Activated naive CD8-positive, alpha-beta T cell (primary cell): ENCODE measurements around the gene GATD1.
A peak's percentile ranks its signal among the peaks of the same experiment; 100 is the strongest.

Experiments
- H3K27ac Mint-ChIP-seq: one replicate; pipeline ENCODE4 v1.8.0; 2021; ENCODE audit warnings: mixed read lengths
- H3K27me3 Mint-ChIP-seq: one replicate; pipeline ENCODE4 v1.8.0; 2021; ENCODE audit warnings: mixed read lengths
- H3K36me3 Mint-ChIP-seq: one replicate; pipeline ENCODE4 v1.8.0; 2021; ENCODE audit warnings: mixed read lengths
- H3K4me1 Mint-ChIP-seq: one replicate; pipeline ENCODE4 v1.8.0; 2021; ENCODE audit warnings: low read depth, mixed read lengths
- H3K4me3 Mint-ChIP-seq: one replicate; pipeline ENCODE4 v1.8.0; 2021; ENCODE audit warnings: mild to moderate bottlenecking, mixed read lengths
- H3K9me3 Mint-ChIP-seq: one replicate; pipeline ENCODE4 v1.8.0; 2021; ENCODE audit warnings: low read depth, mixed read lengths

Gene GATD1, protein sequence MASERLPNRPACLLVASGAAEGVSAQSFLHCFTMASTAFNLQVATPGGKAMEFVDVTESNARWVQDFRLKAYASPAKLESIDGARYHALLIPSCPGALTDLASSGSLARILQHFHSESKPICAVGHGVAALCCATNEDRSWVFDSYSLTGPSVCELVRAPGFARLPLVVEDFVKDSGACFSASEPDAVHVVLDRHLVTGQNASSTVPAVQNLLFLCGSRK

DNA sequence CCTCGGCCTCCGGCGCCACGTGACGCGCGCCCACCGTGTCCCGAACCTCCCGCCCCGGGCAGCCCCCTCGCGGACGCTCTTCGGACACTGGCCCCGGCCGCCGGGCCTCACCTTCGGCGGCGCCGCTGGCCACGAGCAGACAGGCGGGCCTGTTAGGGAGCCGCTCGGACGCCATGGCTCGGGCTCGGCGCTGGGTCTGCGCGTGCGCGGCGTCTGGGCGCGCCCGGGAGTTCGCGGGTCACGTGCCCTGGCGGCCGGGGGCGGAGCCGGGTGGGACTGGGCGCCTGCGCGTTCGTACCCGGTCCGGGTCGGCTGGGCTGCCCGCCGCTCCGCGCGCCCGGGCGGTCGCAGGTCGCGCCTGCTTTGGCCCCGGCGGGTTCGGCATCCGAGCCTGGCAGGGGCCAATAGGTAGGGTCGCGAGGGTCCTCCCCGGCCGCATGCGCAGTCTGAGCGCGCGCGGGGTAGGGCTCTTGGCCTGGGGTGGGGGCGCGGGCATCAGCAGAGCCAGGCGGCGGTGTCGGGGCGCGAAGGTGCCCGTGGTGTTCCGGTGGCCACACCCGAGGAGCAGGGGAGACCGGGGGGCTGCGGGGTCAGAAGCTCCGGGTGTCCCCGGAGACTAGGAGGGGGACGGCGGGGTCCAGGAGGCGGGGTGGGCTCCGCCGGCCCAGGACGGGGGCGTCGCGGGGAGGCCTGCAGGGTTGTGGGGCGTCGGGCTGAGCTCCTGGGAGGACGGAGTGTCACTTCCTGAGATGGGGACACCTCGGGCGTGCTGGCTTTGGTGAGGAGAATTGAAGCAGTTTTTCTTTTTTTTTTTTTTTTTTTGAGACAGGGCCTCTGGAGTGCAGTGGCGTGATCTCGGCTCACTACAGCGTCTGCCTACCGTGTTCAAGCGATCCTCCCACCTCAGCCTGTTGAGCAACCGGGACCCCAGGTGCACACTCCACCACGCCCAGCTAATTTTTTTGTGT is at the start of gene GATD1:
GATD1 (minus strand) TSS at position 200 of the 968 bp plus-strand sequence; CDS start at position 175, 25 bp downstream.
- Mint-ChIP-seq H3K27ac (peak within 1 kb of the TSS; percentile 82), H3K4me3 (peak within 1 kb of the TSS; percentile 92), H3K4me1 (peaks cover 26% of the 10 kb centered on the region), H3K9me3 (no peaks in the 10 kb centered on the region), H3K36me3 (no peaks in the 10 kb centered on the region), H3K27me3 (no peaks in the 10 kb centered on the region)

- no peaks in the 10 kb centered on the region for H3K36me3 Mint-ChIP-seq
- peaks cover 2% of the 10 kb centered on the region for H3K27me3 Mint-ChIP-seq
- H3K4me3 Mint-ChIP-seq: peak overlapping the region; percentile 72
- peaks cover 20% of the 10 kb centered on the region for H3K4me1 Mint-ChIP-seq
- no peaks in the 10 kb centered on the region for H3K9me3 Mint-ChIP-seq
- no peak overlapping the region for H3K27ac Mint-ChIP-seq
These were observed 49.5 kb upstream of the GATD1 start for GRCh38 chr11:826836-827145.

- no peaks in the 10 kb centered on the region for H3K9me3 Mint-ChIP-seq
- no peak overlapping the region for H3K27ac Mint-ChIP-seq
- H3K4me1 Mint-ChIP-seq: peaks cover 20% of the 10 kb centered on the region
- peaks cover 2% of the 10 kb centered on the region for H3K27me3 Mint-ChIP-seq
- no peaks in the 10 kb centered on the region for H3K36me3 Mint-ChIP-seq
- H3K4me3 Mint-ChIP-seq: peak overlapping the region; percentile 72
These were observed 48.9 kb upstream of the GATD1 start for GRCh38 chr11:826227-826621.

- Mint-ChIP-seq H3K27ac (no peak overlapping the region), H3K36me3 (no peaks in the 10 kb centered on the region), H3K4me3 (no peak overlapping the region)
These were observed 48.3 kb upstream of the GATD1 start for GRCh38 chr11:825366-826226.

GRCh38 chr11:824942-825341 is 47.7 kb upstream of the GATD1 start:
- H3K36me3 Mint-ChIP-seq: no peaks in the 10 kb centered on the region
- H3K27ac Mint-ChIP-seq: no peak overlapping the region
- H3K4me1 Mint-ChIP-seq: peaks cover 28% of the 10 kb centered on the region
- no peaks in the 10 kb centered on the region for H3K9me3 Mint-ChIP-seq
- H3K4me3 Mint-ChIP-seq: no peak overlapping the region
- peaks cover 2% of the 10 kb centered on the region for H3K27me3 Mint-ChIP-seq

More at GRCh38 chr11:825366-826226, 48.3 kb upstream of the GATD1 start:
- Mint-ChIP-seq H3K9me3 (no peaks in the 10 kb centered on the region), H3K27me3 (peaks cover 2% of the 10 kb centered on the region), H3K4me1 (peaks cover 26% of the 10 kb centered on the region)

DNA sequence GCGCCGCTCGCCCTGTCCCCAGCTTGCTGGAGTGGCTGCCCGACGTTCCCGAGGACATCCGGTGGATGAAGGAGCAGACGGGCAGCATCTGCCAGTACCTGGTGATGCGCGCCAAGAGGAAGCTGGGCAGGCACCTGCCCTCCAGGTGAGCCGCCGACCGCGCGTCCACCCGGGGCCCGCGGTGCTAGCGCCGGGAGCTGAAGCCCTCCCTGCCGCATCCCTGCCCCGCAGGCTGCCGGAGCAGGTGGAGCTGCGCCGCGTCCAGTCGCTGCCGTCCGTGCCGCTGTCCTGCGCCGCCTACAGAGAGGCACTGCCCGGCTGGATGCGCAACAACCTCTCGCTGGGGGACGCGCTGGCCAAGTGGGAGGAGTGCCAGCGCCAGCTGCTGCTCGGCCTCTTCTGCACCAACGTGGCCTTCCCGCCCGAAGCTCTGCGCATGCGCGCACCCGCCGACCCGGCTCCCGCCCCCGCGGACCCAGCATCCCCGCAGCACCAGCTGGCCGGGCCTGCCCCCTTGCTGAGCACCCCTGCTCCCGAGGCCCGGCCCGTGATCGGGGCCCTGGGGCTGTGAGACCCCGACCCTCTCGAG is 47.1 kb upstream of the GATD1 start:
- H3K36me3 Mint-ChIP-seq: no peaks in the 10 kb centered on the region
- H3K9me3 Mint-ChIP-seq: no peaks in the 10 kb centered on the region
- H3K4me1 Mint-ChIP-seq: peaks cover 25% of the 10 kb centered on the region
- no peak overlapping the region for H3K4me3 Mint-ChIP-seq
- no peak overlapping the region for H3K27ac Mint-ChIP-seq
- peaks cover 2% of the 10 kb centered on the region for H3K27me3 Mint-ChIP-seq

- peaks cover 2% of the 10 kb centered on the region for H3K27me3 Mint-ChIP-seq
- H3K36me3 Mint-ChIP-seq: no peaks in the 10 kb centered on the region
- no peaks in the 10 kb centered on the region for H3K9me3 Mint-ChIP-seq
- no peak overlapping the region for H3K4me3 Mint-ChIP-seq
- H3K27ac Mint-ChIP-seq: no peak overlapping the region
- H3K4me1 Mint-ChIP-seq: peaks cover 19% of the 10 kb centered on the region
These were observed 46.4 kb upstream of the GATD1 start for GRCh38 chr11:823441-824291.

- Mint-ChIP-seq H3K4me3 (peak overlapping the region; percentile 30), H3K27ac (no peak overlapping the region), H3K36me3 (no peaks in the 10 kb centered on the region), H3K27me3 (no peaks in the 10 kb centered on the region), H3K9me3 (no peaks in the 10 kb centered on the region), H3K4me1 (peaks cover 14% of the 10 kb centered on the region)
These were observed 44.5 kb upstream of the GATD1 start for GRCh38 chr11:821512-822371.

DNA sequence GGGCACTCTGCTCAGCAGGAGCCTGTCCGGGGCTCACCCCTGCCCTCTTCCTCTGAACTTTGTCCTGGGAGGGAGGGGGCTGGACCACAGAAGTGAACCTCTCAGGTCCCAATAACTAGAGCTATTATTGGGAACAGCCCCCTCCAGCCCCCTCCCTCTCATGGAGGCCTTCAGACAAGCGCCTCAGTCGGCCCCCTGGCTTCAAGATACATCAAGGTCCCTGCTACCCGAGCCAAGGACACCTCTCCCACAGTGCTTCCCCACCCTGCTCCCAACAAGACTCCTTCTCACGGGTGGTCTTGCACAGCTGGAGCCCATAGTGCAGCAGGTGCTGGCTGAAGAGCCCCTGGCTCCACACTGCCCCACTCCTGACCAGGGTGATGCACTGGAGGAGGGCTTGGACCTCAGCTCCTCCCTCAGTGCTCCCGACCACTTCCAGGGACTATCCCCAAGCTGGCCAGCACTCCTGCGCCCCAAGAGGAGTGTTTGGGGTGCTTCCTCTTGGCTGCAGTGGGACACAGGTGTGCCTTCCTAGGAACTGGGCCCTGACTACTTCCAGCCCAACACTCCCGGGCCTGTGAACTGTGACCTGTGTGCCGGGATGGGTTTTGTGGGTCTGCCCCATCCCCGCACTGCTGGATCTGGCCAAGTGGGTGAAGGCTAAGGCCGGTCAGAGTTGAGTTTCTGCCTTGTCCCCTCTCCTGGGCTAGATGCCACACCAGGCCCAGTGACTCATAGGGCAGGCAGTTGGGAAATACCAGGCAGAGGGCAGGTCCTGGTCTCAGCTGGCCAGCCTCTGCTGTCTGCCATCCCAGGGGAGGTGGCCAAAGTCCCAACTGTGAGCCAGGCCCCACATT is 43.6 kb upstream of the GATD1 start:
- peaks cover 10% of the 10 kb centered on the region for H3K4me1 Mint-ChIP-seq
- H3K36me3 Mint-ChIP-seq: no peaks in the 10 kb centered on the region
- H3K27ac Mint-ChIP-seq: no peak overlapping the region
- peak overlapping the region; percentile 83 for H3K4me3 Mint-ChIP-seq
- H3K27me3 Mint-ChIP-seq: no peaks in the 10 kb centered on the region
- H3K9me3 Mint-ChIP-seq: no peaks in the 10 kb centered on the region

DNA sequence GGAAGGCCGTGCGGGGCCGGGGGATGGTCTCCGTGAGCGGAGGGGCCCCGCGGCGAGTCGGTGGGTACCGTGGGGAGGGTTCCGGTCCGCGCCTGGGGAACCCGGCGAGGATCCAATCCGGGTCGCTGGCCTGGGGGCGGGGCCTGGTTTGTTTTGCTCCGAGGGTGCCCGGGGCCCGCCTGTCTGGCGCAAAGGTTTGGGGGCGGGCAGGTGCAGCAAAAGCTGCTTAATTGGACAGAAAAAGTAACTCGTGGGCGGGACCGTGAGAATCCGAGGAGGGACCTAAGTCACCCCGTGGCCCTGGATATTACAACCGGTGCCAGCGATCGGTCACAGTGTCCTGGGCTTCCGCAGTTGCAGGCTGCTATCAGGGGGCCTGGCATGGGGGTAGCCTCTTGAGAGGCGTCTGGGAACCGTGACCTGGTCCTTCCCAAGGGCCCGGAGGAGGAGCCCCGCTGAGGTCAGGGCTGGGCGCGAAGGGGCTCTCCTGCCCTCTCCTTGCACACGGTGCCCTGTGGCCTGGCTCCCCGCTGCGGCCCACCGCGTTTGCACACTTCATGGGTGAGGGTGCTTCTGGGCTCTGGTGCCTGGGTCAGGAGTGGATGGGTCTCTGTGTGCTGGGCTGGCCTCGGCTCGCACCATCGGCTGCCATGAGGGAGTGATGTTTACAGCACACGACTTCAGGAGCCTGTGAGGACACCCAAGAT is 42.8 kb upstream of the GATD1 start:
- H3K27me3 Mint-ChIP-seq: no peaks in the 10 kb centered on the region
- no peaks in the 10 kb centered on the region for H3K36me3 Mint-ChIP-seq
- no peaks in the 10 kb centered on the region for H3K9me3 Mint-ChIP-seq
- H3K4me3 Mint-ChIP-seq: peak overlapping the region; percentile 83
- peaks cover 10% of the 10 kb centered on the region for H3K4me1 Mint-ChIP-seq
- peak overlapping the region; percentile 76 for H3K27ac Mint-ChIP-seq

- Mint-ChIP-seq H3K4me3 (peak overlapping the region; percentile 49), H3K27me3 (no peaks in the 10 kb centered on the region), H3K9me3 (no peaks in the 10 kb centered on the region), H3K4me1 (peaks cover 10% of the 10 kb centered on the region), H3K36me3 (no peaks in the 10 kb centered on the region), H3K27ac (no peak overlapping the region)
These were observed 42.0 kb upstream of the GATD1 start for GRCh38 chr11:819129-819931.
